C1 segment of cervical spinal cord (tissue), 14 donors: ENCODE results near the gene PPP1R37.

ENCODE experiments used
- DNase-seq, 14 donors: peaks; one replicate each; lab custom pipeline; 2025; lab: John Stamatoyannopoulos, UW

Gene PPP1R37

GRCh38 chr19:45168767-45169351 lies 75.9 kb downstream of the PPP1R37 start:
- DNase-seq = no peak

GRCh38 chr19:45169602-45170001 lies 76.6 kb downstream of the PPP1R37 start:
- DNase-seq = no peak

- DNase-seq = no peak
Measured at GRCh38 chr19:45170146-45171106, 77.4 kb downstream of the PPP1R37 start.

- no peak for DNase-seq
Measured at GRCh38 chr19:45171211-45171623, 78.2 kb downstream of the PPP1R37 start.

- no peak for DNase-seq
Measured at GRCh38 chr19:45172173-45172572, 79.2 kb downstream of the PPP1R37 start.

- no peak for DNase-seq
Measured at GRCh38 chr19:45172611-45173208, 79.7 kb downstream of the PPP1R37 start.

GRCh38 chr19:45173816-45174215 lies 80.8 kb downstream of the PPP1R37 start:
- DNase-seq = no peak

- DNase-seq = no peak
Measured at GRCh38 chr19:45175515-45176345, 82.8 kb downstream of the PPP1R37 start.

- DNase-seq = no peak
Measured at GRCh38 chr19:45177817-45178261, 84.9 kb downstream of the PPP1R37 start, which contains the start of gene TRAPPC6A. Gene TRAPPC6A (minus strand): TSS chr19:45178237. CDS start chr19:45178218, 19 bp downstream.

- peak; percentile 93 to 100 (median 100) for DNase-seq
Measured at GRCh38 chr19:45178262-45179071, 85.5 kb downstream of the PPP1R37 start, which contains the start of gene BLOC1S3. Gene BLOC1S3 (plus strand): TSS chr19:45178784. CDS start chr19:45179297, 513 bp downstream.

- DNase-seq = no peak
Measured at GRCh38 chr19:45179072-45179891, 86.3 kb downstream of the PPP1R37 start.

- DNase-seq = no peak
Measured at GRCh38 chr19:45179892-45180370, 87.0 kb downstream of the PPP1R37 start.

GRCh38 chr19:45180936-45181335 lies 88.0 kb downstream of the PPP1R37 start:
- DNase-seq = no peak

- DNase-seq = no peak
Measured at GRCh38 chr19:45182758-45183157, 89.8 kb downstream of the PPP1R37 start.

- DNase-seq = no peak
Measured at GRCh38 chr19:45184115-45184514, 91.1 kb downstream of the PPP1R37 start.

- DNase-seq = no peak
Measured at GRCh38 chr19:45186509-45187334, 93.7 kb downstream of the PPP1R37 start.

GRCh38 chr19:45187421-45188100 lies 94.6 kb downstream of the PPP1R37 start:
- DNase-seq = peak in 1 of 14 donors; percentile 12

GRCh38 chr19:45189971-45190370 lies 97.0 kb downstream of the PPP1R37 start:
- DNase-seq = no peak
